HG03460 (cell line): Measurements from ENCODE around the gene CDK9.
"Not testable (repeated sequence)": the region's sequence is repeated elsewhere in the genome, so short reads cannot be mapped to it uniquely, and the experiment has no call there.

Experiments
- ATAC-seq: cut with Tn5 transposase; IDR thresholded peaks from one replicate; pipeline ENCODE4 v1.9.1; 2021; ENCODE audit not compliant: unreplicated experiment

The CDK9 gene

GRCh38 chr9:127785933-127786772 lies at the start of gene CDK9:
CDK9 (plus strand) TSS chr9:127786034; CDS start chr9:127786149, 115 bp downstream.
- ATAC-seq, result peak; percentile 68

DNA sequence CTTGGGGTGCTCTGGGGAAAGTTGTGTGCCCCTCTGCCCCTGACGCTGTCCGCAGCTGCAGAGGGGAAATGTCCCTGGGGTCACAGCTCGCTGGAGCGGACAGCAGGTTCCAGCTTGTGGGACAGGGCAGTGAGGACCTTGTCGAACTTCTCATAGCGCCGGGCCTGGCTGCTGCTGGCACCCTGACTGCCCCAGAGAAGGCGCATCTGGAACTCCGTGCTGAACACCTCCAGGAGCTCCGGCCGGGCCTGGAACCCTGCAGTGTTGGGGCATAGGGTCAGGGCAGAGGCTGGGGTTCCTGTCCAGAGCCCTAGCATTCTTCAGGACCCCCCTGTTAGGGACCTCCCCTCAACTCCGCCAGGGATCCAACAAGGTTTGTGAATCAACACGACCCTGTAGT lies 47.2 kb upstream of the CDK9 start:
- ATAC-seq, result no peak

GRCh38 chr9:127739614-127740330 lies 46.1 kb upstream of the CDK9 start:
- ATAC-seq, result no peak

DNA sequence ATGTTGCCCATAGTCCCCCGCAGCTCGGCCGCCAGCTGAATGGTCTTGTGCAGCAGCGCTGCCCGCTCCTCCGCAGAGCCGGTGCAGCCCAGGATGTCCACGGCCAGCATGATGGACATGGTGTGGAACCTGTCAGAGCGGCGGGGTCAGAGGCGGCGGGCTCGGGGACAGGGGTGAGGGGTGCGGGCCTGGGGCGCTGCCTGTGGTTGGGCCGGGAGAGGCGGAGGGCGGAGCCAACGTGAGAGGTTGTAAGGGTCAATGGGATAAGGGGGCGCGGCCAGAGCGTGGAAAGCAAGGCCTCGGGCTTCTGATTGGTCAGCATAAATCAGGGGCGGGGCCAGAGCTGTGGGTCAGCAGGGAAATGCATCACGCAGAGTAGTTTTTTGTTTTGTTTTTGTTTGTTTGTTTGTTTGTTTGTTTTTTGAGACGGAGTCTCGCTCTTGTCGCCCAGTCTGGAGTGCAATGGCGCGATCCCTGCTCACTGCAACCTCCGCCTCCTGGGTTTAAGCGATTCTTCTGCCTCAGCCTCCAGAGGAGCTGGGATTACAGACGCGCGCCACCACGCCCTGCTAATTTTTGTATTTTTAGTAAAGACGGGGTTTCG lies 43.9 kb upstream of the CDK9 start:
- no peak for ATAC-seq

DNA sequence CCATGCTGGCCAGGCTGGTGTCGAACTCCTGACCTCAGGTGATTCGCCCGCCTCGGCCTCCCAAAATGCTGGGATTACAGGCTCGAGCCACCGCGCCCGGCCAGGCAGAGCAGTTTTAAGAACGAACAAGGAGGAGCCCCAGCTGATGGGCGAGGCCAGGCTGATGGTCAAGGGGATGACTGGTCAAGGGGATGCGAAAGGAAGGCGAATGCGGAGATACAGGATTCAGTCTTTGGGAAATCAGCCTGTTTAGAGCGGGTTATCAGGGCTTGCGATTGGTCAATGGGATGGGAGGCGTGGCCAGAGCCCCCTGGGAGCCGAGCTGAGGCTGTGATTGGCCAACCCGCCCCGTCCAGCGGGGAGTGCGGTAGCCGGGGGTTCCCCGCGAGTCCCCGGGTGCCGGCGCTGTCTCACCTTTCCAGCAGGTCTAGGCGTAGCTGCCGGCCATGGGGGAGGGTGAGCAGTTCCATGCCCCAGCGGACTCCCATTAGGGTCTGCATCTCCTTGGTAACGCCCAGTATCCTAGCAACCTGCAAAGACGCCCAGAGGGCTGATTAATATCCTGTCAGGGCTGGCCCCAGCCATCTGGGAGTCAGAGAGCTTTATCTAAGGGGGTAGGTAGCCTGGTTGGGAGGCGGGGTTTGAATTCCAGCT lies 43.3 kb upstream of the CDK9 start:
- no peak for ATAC-seq

DNA sequence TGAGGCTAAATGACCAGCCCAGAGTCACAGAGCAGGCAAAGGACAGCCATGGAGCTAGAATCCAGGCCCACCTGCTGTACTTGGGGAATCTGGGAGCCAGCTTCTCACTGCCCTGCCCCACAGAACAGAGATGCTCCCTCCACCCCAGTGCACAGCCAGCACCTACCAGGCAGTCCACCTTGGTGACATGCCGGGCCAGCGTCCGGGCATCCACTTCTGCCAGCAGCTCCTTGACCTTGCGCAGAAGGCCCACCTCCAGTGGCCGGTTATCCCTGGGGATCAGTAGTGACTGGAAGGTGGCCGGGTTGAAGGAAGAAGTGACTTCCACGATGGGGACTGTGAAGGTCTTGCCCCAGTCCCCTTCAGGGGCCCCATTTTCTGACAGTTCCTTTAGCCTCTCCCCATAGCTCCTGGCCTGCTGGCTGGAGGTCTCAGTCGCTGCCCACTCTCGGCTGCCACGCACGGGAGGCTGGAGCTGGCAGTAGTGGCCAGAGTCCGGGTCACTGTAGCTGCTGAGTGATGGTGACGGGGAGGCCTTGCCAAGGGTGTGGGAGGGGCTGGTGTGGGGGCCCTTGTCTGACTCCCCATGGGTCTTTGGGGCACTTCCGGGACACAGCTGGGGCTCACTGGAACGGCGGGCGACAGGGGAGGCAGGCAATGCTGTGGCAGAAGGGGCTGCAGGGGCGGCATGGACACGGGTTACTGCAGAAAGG lies 41.3 kb upstream of the CDK9 start:
- ATAC-seq, result no peak

GRCh38 chr9:127746959-127747569 lies 38.8 kb upstream of the CDK9 start:
- no peak for ATAC-seq

GRCh38 chr9:127749090-127749787 lies 36.6 kb upstream of the CDK9 start:
- ATAC-seq, result no peak

GRCh38 chr9:127751269-127752054 lies 34.4 kb upstream of the CDK9 start:
- no peak for ATAC-seq

DNA sequence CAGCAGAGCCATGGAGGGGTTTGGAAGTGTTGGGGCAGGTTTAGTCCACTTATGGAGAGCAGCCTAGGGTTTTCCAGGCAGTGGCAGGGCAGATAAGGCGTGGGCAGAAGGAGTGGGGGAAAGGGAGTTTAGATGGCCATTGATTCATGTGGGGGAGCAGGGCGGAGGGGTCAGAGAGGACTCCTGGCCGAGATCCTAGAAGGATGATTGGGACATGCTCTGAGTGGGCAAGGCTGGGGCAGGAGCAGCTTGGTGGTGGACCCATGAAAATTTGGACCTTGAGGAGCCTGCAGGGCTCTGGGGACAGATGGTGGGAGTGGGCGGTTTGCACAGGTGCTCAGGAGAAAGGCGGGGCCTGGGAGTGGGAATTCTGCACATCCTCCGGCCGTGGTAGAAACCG lies 32.7 kb upstream of the CDK9 start:
- no peak for ATAC-seq

DNA sequence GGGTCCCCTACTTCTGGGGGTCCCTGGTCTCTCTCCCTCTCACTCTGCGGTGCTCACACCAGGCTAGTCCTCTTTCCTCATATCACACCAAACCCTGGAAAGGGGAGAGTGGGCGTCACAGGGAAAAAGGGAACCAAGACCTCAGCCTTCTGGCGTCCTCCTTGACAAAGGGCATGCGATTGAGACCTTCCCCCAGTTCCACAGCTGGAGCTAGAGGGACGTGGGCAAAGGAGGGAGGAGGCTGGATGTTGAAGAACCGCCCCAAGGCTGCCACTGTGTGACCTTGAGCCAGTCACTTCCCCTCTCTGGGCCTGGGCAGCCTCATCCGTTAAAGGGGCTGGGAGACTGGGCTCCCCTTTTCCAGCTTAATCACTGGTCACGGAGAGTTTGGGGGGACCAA lies 32.2 kb upstream of the CDK9 start:
- ATAC-seq, result no peak

- ATAC-seq, result no peak
Observed at GRCh38 chr9:127754099-127755060, 31.5 kb upstream of the CDK9 start.

- ATAC-seq, result no peak
Observed at GRCh38 chr9:127755061-127756060, 30.5 kb upstream of the CDK9 start.

DNA sequence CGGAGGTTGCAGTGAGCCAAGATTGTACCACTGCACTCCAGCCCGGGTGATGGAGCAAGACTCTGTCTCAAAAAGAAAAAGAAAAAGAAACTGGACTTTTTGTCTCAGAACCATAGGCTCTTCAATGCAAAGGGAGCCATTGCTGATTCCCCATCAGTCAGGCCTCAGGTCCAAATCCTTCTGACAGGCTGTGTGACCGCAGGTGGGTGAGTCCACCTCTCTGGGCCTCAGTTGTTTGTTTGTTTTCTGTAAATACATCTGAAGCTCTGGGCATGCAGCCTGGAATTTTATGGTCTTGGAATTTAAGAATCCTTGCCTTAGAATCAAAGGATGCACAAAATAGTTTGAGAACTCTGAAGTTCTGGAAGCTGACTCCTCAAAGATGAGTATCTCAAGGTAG lies 29.6 kb upstream of the CDK9 start:
- ATAC-seq, result no peak

DNA sequence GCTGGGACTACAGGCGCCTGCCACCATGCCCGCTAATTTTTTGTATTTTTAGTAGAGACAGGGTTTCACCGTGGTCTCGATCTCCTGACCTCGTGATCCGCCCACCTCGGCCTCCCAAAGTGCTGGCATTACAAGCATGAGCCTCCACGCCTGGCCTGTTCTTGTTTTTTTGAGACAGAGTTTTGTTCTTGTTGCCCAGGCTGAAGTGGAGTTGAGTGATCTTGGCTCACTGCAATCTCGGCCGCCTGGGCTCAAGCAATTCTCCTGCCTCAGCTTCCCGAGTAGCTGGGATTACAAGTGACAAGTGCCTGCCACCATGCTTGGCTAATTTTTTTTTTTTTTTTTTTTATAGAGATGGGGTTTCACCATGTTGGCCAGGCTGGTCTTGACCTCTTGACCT lies 29.1 kb upstream of the CDK9 start:
- not testable (repeated sequence) for ATAC-seq

GRCh38 chr9:127758843-127759242 lies 27.0 kb upstream of the CDK9 start:
- ATAC-seq, result no peak

- ATAC-seq, result no peak
Observed at GRCh38 chr9:127761061-127761460, 24.8 kb upstream of the CDK9 start.
